Loucy (cell line): ENCODE data around the gene ITIH1.

Experiments
- H2AFZ ChIP-seq: fragments of 200-600 bp; sonication (generic); 2 replicates; pipeline ENCODE4 v1.6.0; 2016; ENCODE audit warnings: antibody characterized with exemption, mild to moderate bottlenecking, low read length, moderate library complexity
- H3F3A ChIP-seq: fragments of 200-600 bp; 2 replicates; pipeline ENCODE4 v1.6.0; 2016; ENCODE audit warnings: antibody characterized with exemption, low read depth, mild to moderate bottlenecking
- H3K27me3 ChIP-seq: fragments of 200-600 bp; sonication (generic); 2 replicates; pipeline ENCODE4 v1.6.1; 2014; ENCODE audit warnings: low read length, mild to moderate bottlenecking; ENCODE audit not compliant: insufficient read depth, poor library complexity, severe bottlenecking
- H3K36me3 ChIP-seq: fragments of 200-600 bp; sonication (generic); 2 replicates; pipeline ENCODE4 v1.6.1; 2016; ENCODE audit warnings: low read length; ENCODE audit not compliant: insufficient read depth
- H3K4me1 ChIP-seq: fragments of 200-600 bp; sonication (generic); 2 replicates; pipeline ENCODE4 v1.5.1; 2014; ENCODE audit warnings: low read length, mild to moderate bottlenecking; ENCODE audit not compliant: insufficient read depth, poor library complexity, severe bottlenecking
- H3K4me2 ChIP-seq: fragments of 200-600 bp; sonication (generic); 2 replicates; pipeline ENCODE4 v1.6.0; 2014; ENCODE audit warnings: antibody characterized with exemption, low read length, low read depth, mild to moderate bottlenecking; ENCODE audit not compliant: poor library complexity, severe bottlenecking
- H3K4me3 ChIP-seq: fragments of 200-600 bp; sonication (generic); 2 replicates; pipeline ENCODE4 v1.5.1; 2014; ENCODE audit warnings: low read length, mild to moderate bottlenecking, mixed read lengths; ENCODE audit not compliant: poor library complexity, severe bottlenecking
- H3K79me2 ChIP-seq: fragments of 200-600 bp; sonication (generic); 2 replicates; pipeline ENCODE4 v1.6.1; 2014; ENCODE audit warnings: low read length; ENCODE audit not compliant: insufficient read depth
- H3K9ac ChIP-seq: fragments of 200-600 bp; sonication (generic); 2 replicates; pipeline ENCODE4 v1.6.0; 2014; ENCODE audit warnings: mild to moderate bottlenecking, low read depth, low read length, moderate library complexity; ENCODE audit not compliant: poor library complexity, severe bottlenecking
- H3K9me2 ChIP-seq: fragments of 200-600 bp; sonication (generic); replicated peaks from 2 replicates; pipeline ENCODE4 v1.6.1; 2016; ENCODE audit warnings: low read depth, low read length, mixed read lengths
- H3K9me3 ChIP-seq: fragments of 200-600 bp; sonication (generic); 2 replicates; pipeline ENCODE4 v1.6.1; 2014; ENCODE audit warnings: mild to moderate bottlenecking, antibody characterized with exemption, low read length, low read depth; ENCODE audit not compliant: insufficient read depth
- H4K20me1 ChIP-seq: fragments of 200-600 bp; sonication (generic); 2 replicates; pipeline ENCODE4 v1.6.0; 2014; ENCODE audit warnings: antibody characterized with exemption, low read length, mild to moderate bottlenecking; ENCODE audit not compliant: insufficient read depth, poor library complexity, severe bottlenecking
- CTCF ChIP-seq: fragments of 200-600 bp; sonication (generic); conservative IDR thresholded peaks from 2 replicates; pipeline ENCODE4 v1.5.1; 2014; ENCODE audit warnings: mild to moderate bottlenecking, antibody characterized with exemption, low read length
- EZH2phosphoT487 ChIP-seq: fragments of 200-600 bp; IDR thresholded peaks from 2 replicates; pipeline ENCODE4 v1.6.1; 2018; ENCODE audit warnings: antibody characterized with exemption, mild to moderate bottlenecking, moderate library complexity, borderline replicate concordance

ITIH1 gene

GRCh38 chr3:52781741-52782140, 4.3 kb downstream of the ITIH1 start:
- Histone ChIP-seq H3K4me3 (no peak overlapping the region), H3K27me3 (no peaks in the 10 kb centered on the region), H4K20me1 (no peaks in the 10 kb centered on the region), H3K4me2 (no peak overlapping the region), H2AFZ (no peak overlapping the region), H3K9me2 (no peaks in the 10 kb centered on the region), H3K4me1 (no peaks in the 10 kb centered on the region), H3K9me3 (no peaks in the 10 kb centered on the region), H3K79me2 (no peaks in the 10 kb centered on the region), H3K9ac (no peak overlapping the region), H3F3A (no peaks in the 10 kb centered on the region), H3K36me3 (no peaks in the 10 kb centered on the region)
- TF ChIP-seq CTCF (no peak), EZH2phosphoT487 (no peak)

- H3K4me2 ChIP-seq: no peak overlapping the region
- no peaks in the 10 kb centered on the region for H3F3A ChIP-seq
- H3K36me3 ChIP-seq: no peaks in the 10 kb centered on the region
- H3K79me2 ChIP-seq: no peaks in the 10 kb centered on the region
- H3K4me1 ChIP-seq: no peaks in the 10 kb centered on the region
- TF ChIP-seq CTCF: no peak
- no peak for TF ChIP-seq EZH2phosphoT487
- no peak overlapping the region for H2AFZ ChIP-seq
- no peaks in the 10 kb centered on the region for H3K9me3 ChIP-seq
- H4K20me1 ChIP-seq: no peaks in the 10 kb centered on the region
- H3K4me3 ChIP-seq: no peak overlapping the region
- no peaks in the 10 kb centered on the region for H3K9me2 ChIP-seq
- H3K27me3 ChIP-seq: no peaks in the 10 kb centered on the region
- no peak overlapping the region for H3K9ac ChIP-seq
These were observed 5.2 kb downstream of the ITIH1 start for GRCh38 chr3:52782412-52783210.

GRCh38 chr3:52783211-52783555, 5.8 kb downstream of the ITIH1 start:
- Histone ChIP-seq H3K4me1 (no peaks in the 10 kb centered on the region), H3K9me3 (no peaks in the 10 kb centered on the region), H3K36me3 (no peaks in the 10 kb centered on the region), H2AFZ (no peak overlapping the region), H3K9ac (no peak overlapping the region), H3K9me2 (no peaks in the 10 kb centered on the region), H3K4me3 (no peak overlapping the region), H4K20me1 (no peaks in the 10 kb centered on the region), H3F3A (no peaks in the 10 kb centered on the region), H3K79me2 (no peaks in the 10 kb centered on the region), H3K4me2 (no peak overlapping the region), H3K27me3 (no peaks in the 10 kb centered on the region)
- TF ChIP-seq CTCF: no peak
- TF ChIP-seq EZH2phosphoT487: no peak
